GM19438 (cell line): ENCODE data around the gene EIF4E1B.
A peak's percentile ranks its signal among the peaks of the same experiment; 100 is the strongest.

Source experiments
- ATAC-seq: cut with Tn5 transposase; IDR thresholded peaks from one replicate; pipeline ENCODE4 v1.9.1; 2021; ENCODE audit warnings: low read depth; ENCODE audit not compliant: unreplicated experiment

Gene EIF4E1B

GRCh38 chr5:176644878-176645670 lies 14.6 kb downstream of the EIF4E1B start:
- ATAC-seq: no peak

- no peak for ATAC-seq
Measured at GRCh38 chr5:176646049-176646706, 15.7 kb downstream of the EIF4E1B start.

GRCh38 chr5:176646707-176647029 lies 16.2 kb downstream of the EIF4E1B start:
- peak; percentile 1 for ATAC-seq

GRCh38 chr5:176647030-176647842 lies 16.8 kb downstream of the EIF4E1B start, which contains the start of gene TSPAN17:
TSPAN17 (plus strand) TSS chr5:176647484; CDS start chr5:176647616, 132 bp downstream.
- peak; percentile 92 for ATAC-seq

GRCh38 chr5:176647843-176648473 lies 17.5 kb downstream of the EIF4E1B start:
- ATAC-seq: no peak

- ATAC-seq: no peak
Measured at GRCh38 chr5:176648474-176649194, 18.2 kb downstream of the EIF4E1B start.

GRCh38 chr5:176650354-176650884 lies 19.9 kb downstream of the EIF4E1B start:
- no peak for ATAC-seq

- ATAC-seq: no peak
Measured at GRCh38 chr5:176651472-176651980, 21.1 kb downstream of the EIF4E1B start.

- ATAC-seq: no peak
Measured at GRCh38 chr5:176652136-176652535, 21.7 kb downstream of the EIF4E1B start.

GRCh38 chr5:176653401-176654385 lies 23.2 kb downstream of the EIF4E1B start:
- ATAC-seq: no peak

- ATAC-seq: no peak
Measured at GRCh38 chr5:176654856-176655255, 24.4 kb downstream of the EIF4E1B start.

GRCh38 chr5:176656467-176656990 lies 26.1 kb downstream of the EIF4E1B start:
- no peak for ATAC-seq

GRCh38 chr5:176658007-176658599 lies 27.6 kb downstream of the EIF4E1B start:
- ATAC-seq: no peak

GRCh38 chr5:176658817-176659511 lies 28.5 kb downstream of the EIF4E1B start:
- no peak for ATAC-seq

GRCh38 chr5:176659512-176659839 lies 29.0 kb downstream of the EIF4E1B start:
- no peak for ATAC-seq

GRCh38 chr5:176659860-176660461 lies 29.5 kb downstream of the EIF4E1B start:
- ATAC-seq: no peak

- ATAC-seq: peak; percentile 17
Measured at GRCh38 chr5:176660530-176660859, 30.0 kb downstream of the EIF4E1B start.
